Retinal pigment epithelial cell (primary cell): ENCODE measurements around the gene STMN3.

Experiments used
- DNase-seq: peaks from one replicate; pipeline ENCODE4 v3.0.0-alpha.2; 2010; ENCODE audit warnings: low read depth
- H3K4me3 ChIP-seq: 2 replicates; pipeline ENCODE4 v1.5.1; 2011; ENCODE audit warnings: mild to moderate bottlenecking, low read length, control low read depth, moderate library complexity
- CTCF ChIP-seq: conservative IDR thresholded peaks from 2 replicates; pipeline ENCODE4 v1.5.1; 2011; ENCODE audit warnings: low read depth, low read length, control low read depth, inconsistent platforms

STMN3 gene

GRCh38 chr20:63680427-63680826 is 27.2 kb upstream of the STMN3 start:
- no peak overlapping the region for H3K4me3 ChIP-seq
- no peak for TF ChIP-seq CTCF
- no peak for DNase-seq

GRCh38 chr20:63679799-63680305 is 26.6 kb upstream of the STMN3 start:
- no peak overlapping the region for H3K4me3 ChIP-seq
- no peak for TF ChIP-seq CTCF
- DNase-seq, result no peak

- no peak for TF ChIP-seq CTCF
- no peak for DNase-seq
- no peak overlapping the region for H3K4me3 ChIP-seq
Measured at GRCh38 chr20:63678667-63679465, 25.6 kb upstream of the STMN3 start.

GRCh38 chr20:63678071-63678470 is 24.8 kb upstream of the STMN3 start:
- no peak overlapping the region for H3K4me3 ChIP-seq
- DNase-seq, result no peak
- no peak for TF ChIP-seq CTCF

GRCh38 chr20:63675681-63676368 is 22.6 kb upstream of the STMN3 start:
- no peak overlapping the region for H3K4me3 ChIP-seq
- no peak for TF ChIP-seq CTCF
- DNase-seq, result no peak

GRCh38 chr20:63673951-63674350 is 20.7 kb upstream of the STMN3 start:
- no peak overlapping the region for H3K4me3 ChIP-seq
- no peak for DNase-seq
- no peak for TF ChIP-seq CTCF
